Smooth muscle cell (in vitro differentiated cells): Measurements from ENCODE around the gene ACAP2. TPM values are rescaled to one million over a fixed set of nuclear protein-coding genes. Genes with fewer than 3 reads are reported as not detected.

Experiments
- DNase-seq: peaks from one replicate; lab custom pipeline; 2025; ENCODE audit not compliant: unreplicated experiment; lab: John Stamatoyannopoulos, UW
- H2AFZ ChIP-seq: fragments of 200-600 bp; sonication (generic); 2 replicates; pipeline ENCODE4 v1.6.0; 2016; ENCODE audit warnings: antibody characterized with exemption, low read depth, mild to moderate bottlenecking
- H3F3A ChIP-seq: fragments of 200-600 bp; sonication (generic); 2 replicates; pipeline ENCODE4 v1.6.0; 2017; ENCODE audit warnings: antibody characterized with exemption, low read depth
- H3K27ac ChIP-seq: fragments of 200-600 bp; sonication (generic); 2 replicates; pipeline ENCODE4 v1.5.1; 2016; ENCODE audit warnings: low read depth, mild to moderate bottlenecking
- H3K27me3 ChIP-seq: fragments of 200-600 bp; sonication (generic); 2 replicates; pipeline ENCODE4 v1.6.1; 2016; ENCODE audit warnings: low read depth, mild to moderate bottlenecking
- H3K36me3 ChIP-seq: fragments of 200-600 bp; sonication (generic); 2 replicates; pipeline ENCODE4 v1.5.1; 2016; ENCODE audit warnings: low read depth
- H3K4me1 ChIP-seq: fragments of 200-600 bp; sonication (generic); 2 replicates; pipeline ENCODE4 v1.5.1; 2016; ENCODE audit warnings: low read depth
- H3K4me2 ChIP-seq: fragments of 200-600 bp; sonication (generic); 2 replicates; pipeline ENCODE4 v1.6.0; 2016; ENCODE audit warnings: mild to moderate bottlenecking
- H3K4me3 ChIP-seq: fragments of 200-600 bp; sonication (generic); 2 replicates; pipeline ENCODE4 v1.5.1; 2016; ENCODE audit warnings: mild to moderate bottlenecking
- H3K79me2 ChIP-seq: fragments of 200-600 bp; sonication (generic); 2 replicates; pipeline ENCODE4 v1.6.0; 2016; ENCODE audit warnings: low read depth, mild to moderate bottlenecking
- H3K9ac ChIP-seq: fragments of 200-600 bp; sonication (generic); 2 replicates; pipeline ENCODE4 v1.6.0; 2016; ENCODE audit warnings: low read depth
- H3K9me3 ChIP-seq: fragments of 200-600 bp; sonication (generic); replicated peaks from 2 replicates; pipeline ENCODE4 v1.5.1; 2016; ENCODE audit warnings: low read depth
- H4K20me1 ChIP-seq: fragments of 200-600 bp; sonication (generic); 2 replicates; pipeline ENCODE4 v1.6.0; 2016; ENCODE audit warnings: low read depth
- WGBS: methylation state at CpG from one replicate; pipeline ENCODE4 v1.1.7; 2016; ENCODE audit warnings: low lambda C conversion rate; 5-methylcytosine and 5-hydroxymethylcytosine counted together
- polyA plus RNA-seq: library from polyadenylated mRNA; unstranded; fragments of >200 nt; fragmentation: Nextera tagmentation; extraction: Ambion mirVana; gene quantifications from 2 replicates; pipeline ENCODE4 v1.2.1, GENCODE V29; 2016
- total RNA-seq: library from RNA; depleted of rRNA; stranded (reverse); fragments of >200 nt; gene quantifications from 2 replicates; pipeline ENCODE4 v1.2.3, GENCODE V29; 2014
- TF ChIP-seq, protein P1 (sequence below): fragments of 200-600 bp; sonication (generic); IDR thresholded peaks from 2 replicates; pipeline ENCODE4 v1.5.1; 2017; ENCODE audit warnings: borderline replicate concordance, mild to moderate bottlenecking, antibody characterized with exemption; ENCODE audit not compliant: insufficient read depth, poor library complexity, severe bottlenecking

ACAP2 gene
- total and polyA plus RNA-seq, 2 experiments from 2014 or later = 19.8 to 41.8 TPM

DNA sequence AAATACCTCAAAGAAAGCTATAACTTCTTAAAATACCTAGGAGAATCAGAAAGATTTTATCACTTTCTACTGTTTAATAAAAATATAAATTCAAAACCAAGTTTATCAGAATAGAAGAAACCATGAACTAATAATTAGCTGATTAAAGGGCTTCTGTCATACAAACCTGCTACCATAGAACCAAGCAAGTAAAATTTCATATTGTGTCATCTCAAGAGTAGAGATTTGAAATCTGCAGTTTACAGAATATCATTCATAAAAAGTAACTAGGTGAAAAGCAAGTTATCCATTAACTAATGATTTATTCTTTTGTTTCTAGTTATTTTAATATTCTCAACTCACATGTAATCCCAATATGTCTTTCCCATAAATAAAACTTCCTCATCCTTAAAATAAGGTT is 135.1 kb downstream of the ACAP2 start:
- no peak for DNase-seq
- H3K27ac ChIP-seq = no peak overlapping the region
- no peak overlapping the region for H3K4me2 ChIP-seq
- H3K9ac ChIP-seq = no peak overlapping the region
- peaks cover 3% of the 10 kb centered on the region for H4K20me1 ChIP-seq
- no peaks in the 10 kb centered on the region for H3K4me1 ChIP-seq
- H3K27me3 ChIP-seq = no peaks in the 10 kb centered on the region
- H3K36me3 ChIP-seq = no peaks in the 10 kb centered on the region
- TF ChIP-seq, protein P1, sequence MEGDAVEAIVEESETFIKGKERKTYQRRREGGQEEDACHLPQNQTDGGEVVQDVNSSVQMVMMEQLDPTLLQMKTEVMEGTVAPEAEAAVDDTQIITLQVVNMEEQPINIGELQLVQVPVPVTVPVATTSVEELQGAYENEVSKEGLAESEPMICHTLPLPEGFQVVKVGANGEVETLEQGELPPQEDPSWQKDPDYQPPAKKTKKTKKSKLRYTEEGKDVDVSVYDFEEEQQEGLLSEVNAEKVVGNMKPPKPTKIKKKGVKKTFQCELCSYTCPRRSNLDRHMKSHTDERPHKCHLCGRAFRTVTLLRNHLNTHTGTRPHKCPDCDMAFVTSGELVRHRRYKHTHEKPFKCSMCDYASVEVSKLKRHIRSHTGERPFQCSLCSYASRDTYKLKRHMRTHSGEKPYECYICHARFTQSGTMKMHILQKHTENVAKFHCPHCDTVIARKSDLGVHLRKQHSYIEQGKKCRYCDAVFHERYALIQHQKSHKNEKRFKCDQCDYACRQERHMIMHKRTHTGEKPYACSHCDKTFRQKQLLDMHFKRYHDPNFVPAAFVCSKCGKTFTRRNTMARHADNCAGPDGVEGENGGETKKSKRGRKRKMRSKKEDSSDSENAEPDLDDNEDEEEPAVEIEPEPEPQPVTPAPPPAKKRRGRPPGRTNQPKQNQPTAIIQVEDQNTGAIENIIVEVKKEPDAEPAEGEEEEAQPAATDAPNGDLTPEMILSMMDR = no peak
- H3K4me3 ChIP-seq = no peak overlapping the region
- no peaks in the 10 kb centered on the region for H3K9me3 ChIP-seq
- no peaks in the 10 kb centered on the region for H3K79me2 ChIP-seq
- H3F3A ChIP-seq = no peaks in the 10 kb centered on the region
- H2AFZ ChIP-seq = no peak overlapping the region

DNA sequence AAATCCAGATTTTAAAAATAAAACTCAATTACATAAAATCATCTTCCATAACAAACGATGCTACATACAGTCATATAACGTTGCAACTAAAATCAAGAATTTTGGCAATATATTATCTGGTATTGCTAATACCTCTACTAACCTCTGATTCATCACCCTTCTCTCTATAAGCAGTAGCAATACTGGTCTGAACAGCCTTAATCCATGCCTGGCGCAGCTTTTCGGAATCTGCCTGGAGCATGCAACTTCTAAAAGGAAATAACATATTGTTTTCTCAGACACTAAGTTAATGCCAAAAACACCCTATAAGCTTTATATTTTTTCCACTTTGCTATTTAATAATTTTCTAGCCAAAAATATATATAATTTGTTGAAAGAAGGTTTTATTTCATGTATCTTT is 136.5 kb downstream of the ACAP2 start:
- H3K27me3 ChIP-seq = no peaks in the 10 kb centered on the region
- DNase-seq = no peak
- no peak overlapping the region for H3K4me3 ChIP-seq
- 96% methylated on average over 4 of the region's 4 CpGs for WGBS
- H3K36me3 ChIP-seq = no peaks in the 10 kb centered on the region
- H3K4me2 ChIP-seq = no peak overlapping the region
- peaks cover 3% of the 10 kb centered on the region for H4K20me1 ChIP-seq
- H2AFZ ChIP-seq = no peak overlapping the region
- TF ChIP-seq, protein P1 = no peak
- H3K79me2 ChIP-seq = no peaks in the 10 kb centered on the region
- no peaks in the 10 kb centered on the region for H3K9me3 ChIP-seq
- no peaks in the 10 kb centered on the region for H3K4me1 ChIP-seq
- no peak overlapping the region for H3K27ac ChIP-seq
- no peak overlapping the region for H3K9ac ChIP-seq
- no peaks in the 10 kb centered on the region for H3F3A ChIP-seq

DNA sequence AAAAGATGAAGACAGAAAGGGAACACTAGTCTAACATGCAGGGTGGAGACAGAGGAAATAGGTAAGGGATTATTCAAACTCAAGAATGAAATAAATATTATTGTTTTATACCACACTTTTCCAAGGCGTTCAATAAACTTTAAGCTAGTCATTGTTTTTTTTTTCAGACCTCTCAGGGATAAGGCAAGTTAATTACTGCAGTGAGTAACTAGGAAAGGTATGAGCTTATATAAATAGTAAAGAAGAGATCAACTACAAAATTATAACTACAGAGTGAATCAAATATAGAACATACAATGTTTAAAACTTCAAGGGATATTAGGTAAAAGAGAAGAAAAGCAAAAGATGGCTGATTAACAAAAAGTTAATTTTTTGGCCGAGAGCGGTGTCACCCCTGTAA is 140.4 kb downstream of the ACAP2 start:
- H3K9me3 ChIP-seq = no peaks in the 10 kb centered on the region
- H3F3A ChIP-seq = no peaks in the 10 kb centered on the region
- 97% methylated on average over 3 of the region's 3 CpGs for WGBS
- no peak overlapping the region for H3K4me3 ChIP-seq
- no peaks in the 10 kb centered on the region for H3K79me2 ChIP-seq
- H2AFZ ChIP-seq = no peak overlapping the region
- H3K27me3 ChIP-seq = no peaks in the 10 kb centered on the region
- no peak for DNase-seq
- TF ChIP-seq, protein P1 = no peak
- no peak overlapping the region for H3K27ac ChIP-seq
- H3K36me3 ChIP-seq = peaks cover 5% of the 10 kb centered on the region
- H3K9ac ChIP-seq = no peak overlapping the region
- H3K4me1 ChIP-seq = no peaks in the 10 kb centered on the region
- peaks cover 3% of the 10 kb centered on the region for H4K20me1 ChIP-seq
- H3K4me2 ChIP-seq = no peak overlapping the region

DNA sequence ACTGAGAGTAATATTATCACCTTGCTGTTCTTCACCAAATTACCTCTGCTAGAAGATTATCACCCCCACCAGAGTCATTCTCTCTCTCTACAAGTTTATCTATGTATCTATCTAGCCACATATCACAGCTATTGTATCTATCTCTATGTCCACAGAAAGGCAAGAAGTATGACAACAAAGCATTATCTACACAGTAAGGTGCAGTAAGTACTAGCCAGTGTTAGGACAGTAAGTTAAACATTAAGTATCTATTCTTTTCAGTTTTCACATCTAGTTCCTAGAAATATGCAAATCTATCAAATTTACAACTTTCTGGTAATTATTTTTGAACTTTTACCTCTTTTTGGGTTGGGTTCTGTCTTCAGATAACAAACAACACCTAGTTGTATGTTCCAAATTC is 145.4 kb downstream of the ACAP2 start:
- TF ChIP-seq, protein P1 = no peak
- DNase-seq = no peak

More for the DNA sequence above, 145.4 kb downstream of the ACAP2 start:
- no peak overlapping the region for H3K27ac ChIP-seq
- H3K79me2 ChIP-seq = no peaks in the 10 kb centered on the region
- no peak overlapping the region for H3K4me2 ChIP-seq
- H3K27me3 ChIP-seq = no peaks in the 10 kb centered on the region
- H4K20me1 ChIP-seq = no peaks in the 10 kb centered on the region
- no peak overlapping the region for H2AFZ ChIP-seq
- no peaks in the 10 kb centered on the region for H3K4me1 ChIP-seq
- H3K9ac ChIP-seq = no peak overlapping the region
- H3F3A ChIP-seq = no peaks in the 10 kb centered on the region
- no peaks in the 10 kb centered on the region for H3K9me3 ChIP-seq
- H3K4me3 ChIP-seq = no peak overlapping the region
- peaks cover 8% of the 10 kb centered on the region for H3K36me3 ChIP-seq
